ENCODE results near the gene NTSR2. TPM values are rescaled to one million over a fixed set of nuclear protein-coding genes. Genes with fewer than 3 reads are reported as not detected.

The NTSR2 gene
- total and polyA plus RNA-seq, 9 donors = 0.33 to 3.8 (median 0.97) TPM; not detected in 2

DNA sequence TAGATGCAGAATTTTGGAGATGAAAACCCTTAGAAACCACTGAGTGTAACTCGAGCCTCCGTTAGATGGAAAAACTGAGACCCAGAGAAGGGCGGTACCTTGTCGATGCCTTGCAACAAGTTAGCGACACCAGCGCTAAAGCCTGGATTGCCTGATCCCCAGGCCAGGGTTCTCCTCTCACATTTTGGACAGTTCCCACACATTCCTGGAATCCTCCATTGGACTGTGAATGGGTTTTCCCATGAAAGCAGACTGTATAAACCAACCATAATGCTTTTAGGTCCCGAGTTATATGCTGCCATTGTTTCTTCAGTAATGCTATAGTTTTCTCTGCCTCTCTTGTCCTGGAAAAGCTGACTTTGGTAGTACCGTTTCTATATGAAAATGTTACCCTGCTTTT lies 39.3 kb upstream of the NTSR2 start:
- H3K36me3 ChIP-seq = no peaks in the 10 kb centered on the region
- 87 to 92% (median 88%) methylated on average over 8 of the region's 8 CpGs for WGBS, 3 donors
- H3K4me3 ChIP-seq = no peak overlapping the region
- H3K4me1 ChIP-seq (ENCODE audit: insufficient read depth) = peaks cover 12% of the 10 kb centered on the region
- no peak for TF ChIP-seq EP300 (IDR thresholded peaks at IDR 0.05)
- TF ChIP-seq, protein P1, sequence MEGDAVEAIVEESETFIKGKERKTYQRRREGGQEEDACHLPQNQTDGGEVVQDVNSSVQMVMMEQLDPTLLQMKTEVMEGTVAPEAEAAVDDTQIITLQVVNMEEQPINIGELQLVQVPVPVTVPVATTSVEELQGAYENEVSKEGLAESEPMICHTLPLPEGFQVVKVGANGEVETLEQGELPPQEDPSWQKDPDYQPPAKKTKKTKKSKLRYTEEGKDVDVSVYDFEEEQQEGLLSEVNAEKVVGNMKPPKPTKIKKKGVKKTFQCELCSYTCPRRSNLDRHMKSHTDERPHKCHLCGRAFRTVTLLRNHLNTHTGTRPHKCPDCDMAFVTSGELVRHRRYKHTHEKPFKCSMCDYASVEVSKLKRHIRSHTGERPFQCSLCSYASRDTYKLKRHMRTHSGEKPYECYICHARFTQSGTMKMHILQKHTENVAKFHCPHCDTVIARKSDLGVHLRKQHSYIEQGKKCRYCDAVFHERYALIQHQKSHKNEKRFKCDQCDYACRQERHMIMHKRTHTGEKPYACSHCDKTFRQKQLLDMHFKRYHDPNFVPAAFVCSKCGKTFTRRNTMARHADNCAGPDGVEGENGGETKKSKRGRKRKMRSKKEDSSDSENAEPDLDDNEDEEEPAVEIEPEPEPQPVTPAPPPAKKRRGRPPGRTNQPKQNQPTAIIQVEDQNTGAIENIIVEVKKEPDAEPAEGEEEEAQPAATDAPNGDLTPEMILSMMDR (IDR thresholded peaks at IDR 0.05) = no peak
- TF ChIP-seq POLR2A (IDR thresholded peaks at IDR 0.05) = no peak
- no peak for DNase-seq
- H3K9me3 ChIP-seq = no peaks in the 10 kb centered on the region
- H3K27ac ChIP-seq = peak overlapping the region in 1 of 2 donors; percentile 60
- intact Hi-C loops (cut with DNase I) = no loop called here
- no peaks in the 10 kb centered on the region for H3K27me3 ChIP-seq

DNA sequence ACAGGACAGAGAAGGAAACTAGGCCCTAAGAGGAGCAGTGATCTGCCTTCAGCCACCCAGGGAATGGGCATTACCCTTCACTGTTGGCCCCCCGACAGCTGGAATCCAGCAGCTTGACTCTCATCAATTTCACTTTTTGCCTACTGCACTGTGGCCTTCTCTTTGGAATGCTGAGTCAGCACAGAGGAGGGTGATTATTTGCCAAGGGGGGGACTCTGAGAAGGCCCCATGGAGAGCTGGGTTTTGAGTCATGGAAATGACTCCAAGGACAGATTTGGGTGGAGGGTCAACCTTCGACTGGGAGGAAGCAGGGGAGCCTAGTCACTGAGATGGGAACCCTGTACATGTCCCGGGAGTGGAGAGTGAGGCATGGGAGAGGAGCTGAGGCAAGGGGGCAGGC lies 38.1 kb upstream of the NTSR2 start:
- H3K27me3 ChIP-seq = no peaks in the 10 kb centered on the region
- intact Hi-C loops (cut with DNase I) = no loop called here
- H3K27ac ChIP-seq = no peak overlapping the region
- H3K36me3 ChIP-seq = no peaks in the 10 kb centered on the region
- no peak for DNase-seq
- H3K4me1 ChIP-seq (ENCODE audit: insufficient read depth) = peaks cover 12% of the 10 kb centered on the region
- WGBS, 3 donors = 71 to 85% (median 72%) methylated on average over 3 of the region's 3 CpGs
- H3K9me3 ChIP-seq = no peaks in the 10 kb centered on the region
- H3K4me3 ChIP-seq = no peak overlapping the region
- TF ChIP-seq POLR2A (IDR thresholded peaks at IDR 0.05) (no peak), EP300 (IDR thresholded peaks at IDR 0.05) (no peak)
- TF ChIP-seq, protein P1 (IDR thresholded peaks at IDR 0.05) = no peak

DNA sequence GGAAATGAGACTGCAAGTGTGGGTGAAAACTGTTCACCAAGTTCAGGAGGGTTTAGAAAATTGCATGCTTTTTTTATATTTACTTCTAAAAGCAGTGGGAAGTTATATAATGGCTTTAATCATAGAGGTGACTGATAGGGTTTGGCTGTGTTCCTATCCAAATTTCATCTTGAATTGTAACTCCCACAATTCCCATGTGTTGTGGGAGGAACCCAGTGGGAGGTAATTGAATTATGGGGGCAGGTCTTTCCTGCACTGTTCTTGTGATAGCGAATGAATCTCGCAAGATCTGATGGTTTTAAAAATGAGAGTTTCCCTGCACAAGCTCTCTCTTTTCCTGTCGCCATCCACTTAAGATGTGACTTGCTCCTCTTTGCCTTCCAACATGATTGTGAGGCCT lies 35.7 kb upstream of the NTSR2 start:
- no peaks in the 10 kb centered on the region for H3K27me3 ChIP-seq
- 91 to 96% (median 94%) methylated on average over 3 of the region's 3 CpGs for WGBS, 3 donors
- H3K9me3 ChIP-seq = no peaks in the 10 kb centered on the region
- TF ChIP-seq EP300 (IDR thresholded peaks at IDR 0.05) (no peak), POLR2A (IDR thresholded peaks at IDR 0.05) (no peak)
- TF ChIP-seq, protein P1 (IDR thresholded peaks at IDR 0.05) = no peak
- H3K4me3 ChIP-seq = no peak overlapping the region
- intact Hi-C loops (cut with DNase I) = no loop called here
- H3K4me1 ChIP-seq (ENCODE audit: insufficient read depth) = peaks cover 10% of the 10 kb centered on the region
- DNase-seq = no peak
- H3K27ac ChIP-seq = no peak overlapping the region
- no peaks in the 10 kb centered on the region for H3K36me3 ChIP-seq

DNA sequence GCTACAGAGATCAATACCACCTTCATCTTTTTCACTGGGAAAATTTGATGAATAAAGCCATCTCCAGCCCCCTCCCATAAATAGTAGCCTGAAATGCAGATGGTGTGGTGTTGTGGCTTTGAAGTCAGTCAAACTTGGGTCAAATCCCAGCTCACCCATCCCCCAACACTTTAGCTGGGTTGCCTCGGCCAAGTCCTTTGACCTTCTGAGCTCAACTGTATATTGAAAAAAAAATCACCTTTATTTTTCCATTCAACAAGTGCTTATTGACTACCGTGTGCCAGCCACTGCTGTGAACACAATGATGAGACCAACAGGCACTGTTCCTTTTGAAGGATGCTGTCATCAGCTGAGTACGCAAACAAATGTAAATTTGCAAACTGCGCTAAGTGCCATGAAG lies 35.1 kb upstream of the NTSR2 start:
- H3K36me3 ChIP-seq = no peaks in the 10 kb centered on the region
- H3K27me3 ChIP-seq = no peaks in the 10 kb centered on the region
- TF ChIP-seq POLR2A (IDR thresholded peaks at IDR 0.05) (no peak), EP300 (IDR thresholded peaks at IDR 0.05) (no peak)
- TF ChIP-seq, protein P1 (IDR thresholded peaks at IDR 0.05) = no peak
- H3K4me3 ChIP-seq = no peak overlapping the region
- H3K4me1 ChIP-seq (ENCODE audit: insufficient read depth) = peaks cover 8% of the 10 kb centered on the region
- WGBS, 3 donors = 87 to 88% (median 88%) methylated on average over 4 of the region's 4 CpGs
- DNase-seq = no peak
- no peaks in the 10 kb centered on the region for H3K9me3 ChIP-seq
- H3K27ac ChIP-seq = no peak overlapping the region
- intact Hi-C loops (cut with DNase I) = no loop called here

All from ovary (tissue), 9 donors.